Hepatocyte (in vitro differentiated cells): Measurements from ENCODE around the gene COG1.

ENCODE experiments used
- EZH2 ChIP-seq: fragments of 200-600 bp; sonication (generic); IDR thresholded peaks from 2 replicates; pipeline ENCODE4 v1.6.1; 2016; ENCODE audit warnings: antibody characterized with exemption, mild to moderate bottlenecking, borderline replicate concordance
- TF ChIP-seq, protein P1 (sequence below): fragments of 200-600 bp; sonication (generic); IDR thresholded peaks from 2 replicates; pipeline ENCODE4 v1.5.1; 2016; ENCODE audit warnings: antibody characterized with exemption, mild to moderate bottlenecking; ENCODE audit not compliant: poor library complexity

DNA sequence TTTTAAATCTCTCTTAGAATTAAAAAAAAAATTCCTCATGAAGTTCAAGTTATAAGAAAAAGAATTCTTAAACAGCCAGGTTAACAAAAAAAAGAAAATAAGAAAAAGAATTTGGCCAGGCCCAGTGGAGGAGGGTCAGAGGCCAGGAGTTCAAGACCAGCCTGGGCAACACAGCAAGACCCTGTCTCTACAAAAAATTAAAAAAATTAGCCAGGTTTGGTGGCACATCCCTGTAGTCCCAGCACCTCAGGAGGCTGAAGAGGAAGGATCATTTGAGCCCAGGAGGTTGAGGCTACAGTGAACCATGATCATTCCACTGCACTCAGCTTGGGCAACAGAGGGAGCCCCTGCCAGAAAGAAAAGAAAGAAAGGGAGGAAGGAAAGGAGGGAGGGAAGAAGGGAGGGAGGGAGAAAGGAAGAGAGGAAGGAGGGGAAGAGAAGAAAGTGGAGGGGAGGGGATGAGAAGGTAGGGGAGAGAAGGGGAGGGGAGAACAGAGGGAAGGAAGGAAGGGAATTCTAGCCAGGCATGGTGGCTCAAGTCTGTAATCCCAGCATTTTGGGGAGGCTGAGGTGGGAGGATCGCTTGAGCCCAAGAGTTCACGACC is 30.9 kb downstream of the COG1 start:
- TF ChIP-seq, protein P1, sequence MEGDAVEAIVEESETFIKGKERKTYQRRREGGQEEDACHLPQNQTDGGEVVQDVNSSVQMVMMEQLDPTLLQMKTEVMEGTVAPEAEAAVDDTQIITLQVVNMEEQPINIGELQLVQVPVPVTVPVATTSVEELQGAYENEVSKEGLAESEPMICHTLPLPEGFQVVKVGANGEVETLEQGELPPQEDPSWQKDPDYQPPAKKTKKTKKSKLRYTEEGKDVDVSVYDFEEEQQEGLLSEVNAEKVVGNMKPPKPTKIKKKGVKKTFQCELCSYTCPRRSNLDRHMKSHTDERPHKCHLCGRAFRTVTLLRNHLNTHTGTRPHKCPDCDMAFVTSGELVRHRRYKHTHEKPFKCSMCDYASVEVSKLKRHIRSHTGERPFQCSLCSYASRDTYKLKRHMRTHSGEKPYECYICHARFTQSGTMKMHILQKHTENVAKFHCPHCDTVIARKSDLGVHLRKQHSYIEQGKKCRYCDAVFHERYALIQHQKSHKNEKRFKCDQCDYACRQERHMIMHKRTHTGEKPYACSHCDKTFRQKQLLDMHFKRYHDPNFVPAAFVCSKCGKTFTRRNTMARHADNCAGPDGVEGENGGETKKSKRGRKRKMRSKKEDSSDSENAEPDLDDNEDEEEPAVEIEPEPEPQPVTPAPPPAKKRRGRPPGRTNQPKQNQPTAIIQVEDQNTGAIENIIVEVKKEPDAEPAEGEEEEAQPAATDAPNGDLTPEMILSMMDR = no peak
- TF ChIP-seq EZH2 = no peak
